ENCODE results near the gene HOXB4. TPM values are rescaled to one million over a fixed set of nuclear protein-coding genes. Genes with fewer than 3 reads are reported as not detected.

Gene HOXB4
- total RNA-seq, 1 donor from 2014 or later: not detected

DNA sequence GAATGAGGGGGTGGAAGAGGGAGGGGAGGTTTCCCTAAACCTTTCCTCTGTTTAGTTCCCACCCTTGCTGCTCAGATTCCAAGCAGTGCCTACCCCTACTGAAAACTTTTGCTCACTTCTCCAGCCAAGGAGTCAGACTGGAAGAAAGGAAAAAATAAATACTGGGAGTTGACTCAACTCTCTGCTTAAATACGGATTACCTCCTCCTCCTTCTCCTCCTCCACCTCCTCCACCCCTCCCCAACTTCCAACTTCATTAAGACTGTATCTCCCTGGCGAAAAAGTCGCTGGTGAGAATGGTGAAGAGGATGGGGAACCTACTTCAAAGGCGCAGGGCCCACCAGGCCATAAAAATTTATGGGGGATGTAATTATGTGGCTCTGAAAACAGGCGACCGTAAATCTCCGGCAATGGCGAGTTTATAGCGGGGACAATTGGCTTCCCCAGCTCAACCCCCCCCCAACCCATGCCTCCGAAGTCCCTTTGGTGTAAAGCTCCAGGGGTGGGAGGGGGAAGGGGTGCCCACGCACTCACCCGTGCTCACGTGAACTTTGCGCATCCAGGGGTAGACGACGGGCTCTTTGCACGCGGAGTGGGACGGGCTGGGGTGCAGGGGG is 712 bp downstream of the HOXB4 start:
- peaks cover 86% of the 10 kb centered on the region for H3K27me3 ChIP-seq (ENCODE audit: control insufficient read depth, insufficient read depth, low read length)
- no peak for TF ChIP-seq CTCF (IDR thresholded peaks at IDR 0.05; ENCODE audit: insufficient read depth, low read length, severe bottlenecking)
- H3K4me3 ChIP-seq (ENCODE audit: low read depth, low read length): no peak overlapping the region
- no peak for DNase-seq (ENCODE audit: low read depth)
- no peak for FAIRE-seq
- no peaks in the 10 kb centered on the region for H3K36me3 ChIP-seq (ENCODE audit: control insufficient read depth, insufficient read depth, low read length)

- no peak for TF ChIP-seq CTCF (IDR thresholded peaks at IDR 0.05; ENCODE audit: insufficient read depth, low read length, severe bottlenecking)
- Histone ChIP-seq H3K36me3 (ENCODE audit: control insufficient read depth, insufficient read depth, low read length) (no peaks in the 10 kb centered on the region), H3K4me3 (ENCODE audit: low read depth, low read length) (no peak overlapping the region), H3K27me3 (ENCODE audit: control insufficient read depth, insufficient read depth, low read length) (peaks cover 88% of the 10 kb centered on the region)
- FAIRE-seq (no peak), DNase-seq (ENCODE audit: low read depth) (no peak)
Observed at GRCh38 chr17:48576479-48577309, 1.5 kb downstream of the HOXB4 start.

DNA sequence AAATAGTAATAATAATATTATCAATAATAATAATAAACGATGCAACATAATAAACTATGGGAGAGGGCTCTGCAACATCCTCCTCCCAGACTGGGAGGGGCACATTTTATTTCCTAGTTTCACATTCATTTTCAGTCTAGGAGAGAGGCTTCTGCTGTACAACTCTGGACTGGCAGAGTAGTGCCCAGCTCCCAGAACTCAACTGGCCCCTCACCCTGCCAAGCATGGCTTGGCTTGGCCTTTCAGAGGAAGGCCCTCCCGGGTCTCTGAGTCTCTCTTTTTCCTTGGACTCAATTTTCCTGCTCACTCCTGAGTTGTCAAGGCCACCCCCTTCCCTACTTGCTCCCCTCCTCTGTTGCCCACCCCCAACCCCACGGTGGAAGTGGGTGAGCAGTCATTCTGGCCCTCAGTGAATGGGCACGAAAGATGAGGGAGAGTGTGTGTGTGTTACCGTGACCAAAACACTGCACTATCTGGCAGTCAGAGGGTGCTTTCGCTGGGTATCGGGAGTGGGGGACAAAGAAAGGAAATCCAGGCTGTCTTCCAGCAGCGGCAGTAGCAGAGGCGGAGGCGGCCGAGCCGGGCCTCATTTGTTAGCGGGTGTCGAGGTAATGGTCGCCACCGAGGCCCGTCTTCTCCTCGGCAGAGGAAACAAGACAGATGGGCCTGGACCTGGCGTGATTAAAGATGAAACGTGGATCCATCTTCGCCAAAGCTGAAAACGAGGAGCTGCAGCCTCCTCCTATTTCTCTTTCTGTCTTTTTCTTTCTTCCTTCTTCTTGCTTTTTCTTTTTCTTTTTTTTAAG is 2.3 kb downstream of the HOXB4 start:
- Histone ChIP-seq H3K4me3 (ENCODE audit: low read depth, low read length) (no peak overlapping the region), H3K36me3 (ENCODE audit: control insufficient read depth, insufficient read depth, low read length) (no peaks in the 10 kb centered on the region), H3K27me3 (ENCODE audit: control insufficient read depth, insufficient read depth, low read length) (peaks cover 88% of the 10 kb centered on the region)
- no peak for DNase-seq (ENCODE audit: low read depth)
- TF ChIP-seq CTCF (IDR thresholded peaks at IDR 0.05; ENCODE audit: insufficient read depth, low read length, severe bottlenecking): no peak
- no peak for FAIRE-seq

GRCh38 chr17:48575066-48575582 is 3.0 kb downstream of the HOXB4 start:
- no peak for TF ChIP-seq CTCF (IDR thresholded peaks at IDR 0.05; ENCODE audit: insufficient read depth, low read length, severe bottlenecking)
- Histone ChIP-seq H3K27me3 (ENCODE audit: control insufficient read depth, insufficient read depth, low read length) (peaks cover 87% of the 10 kb centered on the region), H3K4me3 (ENCODE audit: low read depth, low read length) (no peak overlapping the region), H3K36me3 (ENCODE audit: control insufficient read depth, insufficient read depth, low read length) (no peaks in the 10 kb centered on the region)
- DNase-seq (ENCODE audit: low read depth): no peak
- FAIRE-seq: no peak

DNA sequence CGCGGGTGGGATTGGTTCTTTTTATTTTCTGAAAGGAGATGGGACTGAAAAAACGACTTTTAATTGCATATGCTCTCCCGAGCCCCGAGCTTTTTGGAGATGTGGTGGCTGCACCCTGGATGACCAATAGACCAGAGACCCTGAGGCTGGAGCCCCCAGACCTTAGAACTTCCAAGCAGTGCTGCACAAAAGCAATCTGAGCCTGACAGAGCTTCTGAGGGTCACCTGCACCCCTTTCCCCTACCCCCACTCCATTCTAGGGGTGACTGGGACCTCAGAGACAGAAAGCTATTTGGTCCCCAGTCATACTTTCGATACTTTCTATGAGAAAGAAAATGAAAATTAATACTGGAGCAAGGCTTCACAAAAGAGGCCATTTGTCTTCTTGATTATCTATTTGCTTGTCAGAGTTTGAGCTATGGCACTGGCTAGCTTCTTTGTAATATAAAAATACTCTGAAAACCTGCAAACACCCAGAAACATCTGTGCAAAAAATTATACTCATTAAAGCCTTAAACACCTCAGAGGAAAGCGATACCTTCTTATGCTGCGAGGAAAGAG is 3.6 kb downstream of the HOXB4 start:
- FAIRE-seq (no peak), DNase-seq (ENCODE audit: low read depth) (no peak)
- TF ChIP-seq CTCF (IDR thresholded peaks at IDR 0.05; ENCODE audit: insufficient read depth, low read length, severe bottlenecking): no peak
- no peaks in the 10 kb centered on the region for H3K36me3 ChIP-seq (ENCODE audit: control insufficient read depth, insufficient read depth, low read length)
- H3K4me3 ChIP-seq (ENCODE audit: low read depth, low read length): no peak overlapping the region
- peaks cover 88% of the 10 kb centered on the region for H3K27me3 ChIP-seq (ENCODE audit: control insufficient read depth, insufficient read depth, low read length)
